OCI-LY3 (cell line): ENCODE data around the gene RELB.

Experiments used
- H2AFZ ChIP-seq: fragments of 200-600, 300-600 bp; shearing (Covaris generic); 2 replicates; pipeline ENCODE4 v1.6.0; 2014; ENCODE audit warnings: antibody characterized with exemption, low read depth, low read length
- H3K27ac ChIP-seq: fragments of 200-600, 300-600 bp; sonication (generic); 2 replicates; pipeline ENCODE4 v1.5.1; 2014; ENCODE audit warnings: mild to moderate bottlenecking, low read length, moderate library complexity, mixed read lengths
- H3K27me3 ChIP-seq: fragments of 200-600, 300-600 bp; sonication (generic); 2 replicates; pipeline ENCODE4 v1.6.1; 2014; ENCODE audit warnings: low read depth, low read length, mixed read lengths
- H3K36me3 ChIP-seq: fragments of 200-600, 300-600 bp; sonication (generic); replicated peaks from 2 replicates; pipeline ENCODE3; 2014; ENCODE audit warnings: low read depth, low read length, mixed read lengths
- H3K4me1 ChIP-seq: fragments of 300-600, 200-600 bp; sonication (generic); 2 replicates; pipeline ENCODE4 v1.6.1; 2014; ENCODE audit warnings: low read length, mixed read lengths
- H3K4me2 ChIP-seq: fragments of 200-600, 300-600 bp; sonication (generic); 2 replicates; pipeline ENCODE4 v1.6.1; 2014; ENCODE audit warnings: low read length, mixed read lengths
- H3K4me3 ChIP-seq: fragments of 300-600, 200-600 bp; sonication (generic); 2 replicates; pipeline ENCODE4 v1.5.1; 2014; ENCODE audit warnings: antibody characterized with exemption, mild to moderate bottlenecking, low read length, moderate library complexity
- H3K79me2 ChIP-seq: fragments of 300-600, 200-600 bp; shearing (Covaris generic); 2 replicates; pipeline ENCODE4 v1.6.1; 2014; ENCODE audit warnings: mild to moderate bottlenecking, low read length, mixed read lengths
- H3K9ac ChIP-seq: fragments of 300-600, 200-600 bp; shearing (Covaris generic); 2 replicates; pipeline ENCODE4 v1.6.0; 2014; ENCODE audit warnings: mild to moderate bottlenecking, low read length, moderate library complexity
- H3K9me3 ChIP-seq: fragments of 200-600, 300-600 bp; shearing (Covaris generic); 2 replicates; pipeline ENCODE4 v1.6.1; 2014; ENCODE audit warnings: low read length, mixed read lengths; ENCODE audit not compliant: insufficient read depth
- H4K20me1 ChIP-seq: fragments of 200-600, 300-600 bp; sonication (generic); 2 replicates; pipeline ENCODE4 v1.6.1; 2016; ENCODE audit warnings: low read length, mixed read lengths; ENCODE audit not compliant: insufficient read depth
- CTCF ChIP-seq: fragments of 200-600, 300-600 bp; sonication (generic); IDR thresholded peaks from 2 replicates; pipeline ENCODE4 v1.5.1; 2014; ENCODE audit warnings: antibody characterized with exemption, low read length, low read depth
- EZH2phosphoT487 ChIP-seq: fragments of 200-600 bp; shearing (Covaris generic); IDR thresholded peaks from 2 replicates; pipeline ENCODE4 v1.6.1; 2018; ENCODE audit warnings: antibody characterized with exemption, mixed run types, low read depth

The RELB gene

GRCh38 chr19:45021971-45022370 is 20.7 kb downstream of the RELB start:
- H3K9ac ChIP-seq, result no peak overlapping the region
- peaks cover 10% of the 10 kb centered on the region; the same call in 1 of the 2 replicates for H3K79me2 ChIP-seq
- no peak overlapping the region for H3K27ac ChIP-seq
- no peak overlapping the region for H3K4me3 ChIP-seq
- no peak overlapping the region for H2AFZ ChIP-seq
- no peaks in the 10 kb centered on the region for H4K20me1 ChIP-seq
- peaks cover 32% of the 10 kb centered on the region for H3K36me3 ChIP-seq
- H3K4me1 ChIP-seq, result peaks cover 10% of the 10 kb centered on the region
- H3K27me3 ChIP-seq, result no peaks in the 10 kb centered on the region
- TF ChIP-seq CTCF (no peak), EZH2phosphoT487 (no peak)
- no peak overlapping the region for H3K4me2 ChIP-seq
- no peaks in the 10 kb centered on the region for H3K9me3 ChIP-seq

- no peak overlapping the region for H3K27ac ChIP-seq
- H3K9me3 ChIP-seq, result no peaks in the 10 kb centered on the region
- no peak overlapping the region for H3K4me2 ChIP-seq
Measured at GRCh38 chr19:45023048-45023447, 21.8 kb downstream of the RELB start.

GRCh38 chr19:45025264-45025663 is 24.0 kb downstream of the RELB start:
- Histone ChIP-seq H2AFZ (no peak overlapping the region), H3K27me3 (no peaks in the 10 kb centered on the region), H3K79me2 (no peaks in the 10 kb centered on the region), H3K27ac (no peak overlapping the region), H3K4me1 (no peaks in the 10 kb centered on the region), H3K4me2 (no peak overlapping the region), H3K9me3 (no peaks in the 10 kb centered on the region), H3K9ac (no peak overlapping the region), H3K4me3 (no peak overlapping the region), H3K36me3 (peaks cover 38% of the 10 kb centered on the region), H4K20me1 (no peaks in the 10 kb centered on the region)
- TF ChIP-seq EZH2phosphoT487 (no peak), CTCF (no peak)

More at GRCh38 chr19:45023048-45023447, 21.8 kb downstream of the RELB start:
- Histone ChIP-seq H3K36me3 (peaks cover 38% of the 10 kb centered on the region), H3K4me1 (no peaks in the 10 kb centered on the region), H2AFZ (no peak overlapping the region), H3K4me3 (no peak overlapping the region), H3K27me3 (no peaks in the 10 kb centered on the region), H3K79me2 (peaks cover 4% of the 10 kb centered on the region; the same call in 1 of the 2 replicates), H3K9ac (no peak overlapping the region), H4K20me1 (no peaks in the 10 kb centered on the region)
- TF ChIP-seq EZH2phosphoT487 (no peak), CTCF (no peak)

- Histone ChIP-seq H2AFZ (no peak overlapping the region), H3K79me2 (no peaks in the 10 kb centered on the region), H3K4me2 (no peak overlapping the region), H3K36me3 (peaks cover 44% of the 10 kb centered on the region), H3K4me1 (no peaks in the 10 kb centered on the region), H3K27ac (no peak overlapping the region), H4K20me1 (no peaks in the 10 kb centered on the region), H3K27me3 (no peaks in the 10 kb centered on the region), H3K9me3 (no peaks in the 10 kb centered on the region), H3K4me3 (no peak overlapping the region), H3K9ac (no peak overlapping the region)
- TF ChIP-seq EZH2phosphoT487 (no peak), CTCF (no peak)
Measured at GRCh38 chr19:45027371-45027770, 26.1 kb downstream of the RELB start.
